ENCODE data around the gene CCDC192.

- TF ChIP-seq CTCF (conservative IDR thresholded peaks at IDR 0.05 in 1 of 2, IDR thresholded peaks at IDR 0.05 in 1 of 2; ENCODE audit: extremely low read depth in 1 of 2, insufficient read depth in 1 of 2, low read depth in 1 of 2, low read length in 2 of 2), result no peak
- no peak for TF ChIP-seq EZH2 (IDR thresholded peaks at IDR 0.05; ENCODE audit: borderline replicate concordance, low read length)
Measured at GRCh38 chr5:127872494-127872893, 169.3 kb downstream of the CCDC192 start.

All from mammary epithelial cell (primary cell).